HepG2 (cell line): ENCODE measurements around the gene CLDN9. TPM values are rescaled to one million over a fixed set of nuclear protein-coding genes. Genes with fewer than 3 reads are reported as not detected.
A peak's percentile ranks its signal among the peaks of the same experiment; 100 is the strongest.

ENCODE experiments used
- GFI1 ChIP-seq: sonication (generic); formaldehyde crosslinking; IDR thresholded peaks from 2 replicates; pipeline ENCODE4 v1.5.0; 2020; ENCODE audit warnings: missing genetic modification reagents, mild to moderate bottlenecking, borderline replicate concordance
- HDAC6 ChIP-seq: fragments of 200-600 bp; sonication (generic); IDR thresholded peaks from 2 replicates; pipeline ENCODE4 v1.7.0; 2017; ENCODE audit warnings: mild to moderate bottlenecking, antibody characterized with exemption, low read length, low read depth
- HOXA7 ChIP-seq: sonication (generic); formaldehyde crosslinking; IDR thresholded peaks from 2 replicates; pipeline ENCODE4 v1.8.1; 2022; ENCODE audit warnings: mild to moderate bottlenecking, missing genetic modification reagents, moderate library complexity
- KDM4B ChIP-seq: sonication (generic); formaldehyde crosslinking; IDR thresholded peaks from 2 replicates; pipeline ENCODE4 v1.4.0; 2020; ENCODE audit warnings: missing genetic modification reagents
- MLLT10 ChIP-seq: sonication (generic); formaldehyde crosslinking; IDR thresholded peaks from 2 replicates; pipeline ENCODE4 v1.4.0; 2020; ENCODE audit warnings: missing genetic modification reagents
- NRL ChIP-seq: sonication (generic); formaldehyde crosslinking; IDR thresholded peaks from 2 replicates; pipeline ENCODE4 v1.5.0; 2020; ENCODE audit warnings: missing genetic modification reagents, mild to moderate bottlenecking, moderate library complexity, borderline replicate concordance
- PCBP2 ChIP-seq: fragments of 200-400 bp; formaldehyde crosslinking; optimal IDR thresholded peaks from 2 replicates; pipeline ENCODE3; 2018; ENCODE audit warnings: low read length, low read depth; ENCODE audit not compliant: poor library complexity, severe bottlenecking
- POGZ ChIP-seq: sonication (generic); formaldehyde crosslinking; IDR thresholded peaks from 2 replicates; pipeline ENCODE4 v1.4.0; 2020; ENCODE audit warnings: mild to moderate bottlenecking, missing genetic modification reagents
- RFX3 ChIP-seq: IDR thresholded peaks from 2 replicates; pipeline ENCODE4 v1.6.1; 2016; ENCODE audit warnings: missing biosample characterization, missing genetic modification reagents
- SOX5 ChIP-seq: IDR thresholded peaks from 2 replicates; pipeline ENCODE4 v1.6.1; 2016; ENCODE audit warnings: borderline replicate concordance
- TEAD3 ChIP-seq: optimal IDR thresholded peaks from 2 replicates; pipeline ENCODE3; 2016; ENCODE audit warnings: borderline replicate concordance
- TGIF2 ChIP-seq: IDR thresholded peaks from 2 replicates; pipeline ENCODE4 v1.6.1; 2016; ENCODE audit warnings: control low read depth, missing compliant biosample characterization
- TOPORS ChIP-seq: sonication (generic); formaldehyde crosslinking; IDR thresholded peaks from 2 replicates; pipeline ENCODE4 v1.8.0; 2023; ENCODE audit warnings: mild to moderate bottlenecking, missing genetic modification reagents
- ZKSCAN8 ChIP-seq: IDR thresholded peaks from 2 replicates; pipeline ENCODE4 v1.6.1; 2016; ENCODE audit warnings: borderline replicate concordance, missing genetic modification reagents, missing compliant biosample characterization
- ZNF33B ChIP-seq: sonication (generic); formaldehyde crosslinking; IDR thresholded peaks from 2 replicates; pipeline ENCODE4 v1.5.1; 2020; ENCODE audit warnings: mild to moderate bottlenecking, missing genetic modification reagents
- ZNF383 ChIP-seq: sonication (generic); formaldehyde crosslinking; IDR thresholded peaks from 2 replicates; pipeline ENCODE4 v1.4.0; 2020; ENCODE audit warnings: missing genetic modification reagents, mild to moderate bottlenecking, borderline replicate concordance
- ZNF556 ChIP-seq: sonication (generic); formaldehyde crosslinking; IDR thresholded peaks from 2 replicates; pipeline ENCODE4 v1.4.0; 2020; ENCODE audit warnings: mild to moderate bottlenecking, missing genetic modification reagents, borderline replicate concordance
- ZNF652 ChIP-seq: IDR thresholded peaks from 2 replicates; pipeline ENCODE4 v1.6.1; 2016; ENCODE audit warnings: low read depth, borderline replicate concordance
- polyA plus RNA-seq, 8 experiments: library from polyadenylated mRNA; depleted of rRNA in 3 of 8; stranded (reverse) in 7 of 8; unstranded in 1 of 8; fragments of >200 nt; fragmentation: Illumina TruSeq in 4 of 8; extraction: Trizol in 4 of 8; gene quantifications; 2 replicates each; pipeline versions ENCODE4 v1.2.1 to v1.2.3, GENCODE V29; 2011 to 2016; ENCODE audit warnings: low read depth in 4 of 8, missing spikeins in 1 of 8, mixed read lengths in 1 of 8; ENCODE audit not compliant: insufficient read depth in 1 of 8
- total RNA-seq, 5 experiments: library from RNA; depleted of rRNA; stranded (reverse); fragments of >200 nt; fragmentation: Illumina TruSeq; extraction: Trizol; gene quantifications; 2 replicates each; pipeline ENCODE4 v1.2.3, GENCODE V29; 2016; ENCODE audit warnings: low read depth in 1 of 5
- TF ChIP-seq, protein P1 (sequence below): sonication (generic); formaldehyde crosslinking; IDR thresholded peaks from 2 replicates; pipeline ENCODE4 v1.4.0; 2020; ENCODE audit warnings: missing genetic modification reagents
- TF ChIP-seq, protein P2 (sequence below): IDR thresholded peaks from 2 replicates; pipeline ENCODE4 v1.6.1; 2016; ENCODE audit warnings: mild to moderate bottlenecking
- TF ChIP-seq, protein P3 (sequence below): sonication (generic); formaldehyde crosslinking; IDR thresholded peaks from 2 replicates; pipeline ENCODE4 v1.8.1; 2023; ENCODE audit warnings: missing genetic modification reagents, inconsistent platforms, borderline replicate concordance
- TF ChIP-seq, protein P4 (sequence below): sonication (generic); formaldehyde crosslinking; IDR thresholded peaks from 2 replicates; pipeline ENCODE4 v1.5.0; 2020; ENCODE audit warnings: mild to moderate bottlenecking, missing genetic modification reagents

Gene CLDN9
- total and polyA plus RNA-seq, 2 of the 13 experiments (the other 11 are each of a cell fraction or from before 2014, with no cell fraction given), result 0.15 to 0.26 TPM

DNA sequence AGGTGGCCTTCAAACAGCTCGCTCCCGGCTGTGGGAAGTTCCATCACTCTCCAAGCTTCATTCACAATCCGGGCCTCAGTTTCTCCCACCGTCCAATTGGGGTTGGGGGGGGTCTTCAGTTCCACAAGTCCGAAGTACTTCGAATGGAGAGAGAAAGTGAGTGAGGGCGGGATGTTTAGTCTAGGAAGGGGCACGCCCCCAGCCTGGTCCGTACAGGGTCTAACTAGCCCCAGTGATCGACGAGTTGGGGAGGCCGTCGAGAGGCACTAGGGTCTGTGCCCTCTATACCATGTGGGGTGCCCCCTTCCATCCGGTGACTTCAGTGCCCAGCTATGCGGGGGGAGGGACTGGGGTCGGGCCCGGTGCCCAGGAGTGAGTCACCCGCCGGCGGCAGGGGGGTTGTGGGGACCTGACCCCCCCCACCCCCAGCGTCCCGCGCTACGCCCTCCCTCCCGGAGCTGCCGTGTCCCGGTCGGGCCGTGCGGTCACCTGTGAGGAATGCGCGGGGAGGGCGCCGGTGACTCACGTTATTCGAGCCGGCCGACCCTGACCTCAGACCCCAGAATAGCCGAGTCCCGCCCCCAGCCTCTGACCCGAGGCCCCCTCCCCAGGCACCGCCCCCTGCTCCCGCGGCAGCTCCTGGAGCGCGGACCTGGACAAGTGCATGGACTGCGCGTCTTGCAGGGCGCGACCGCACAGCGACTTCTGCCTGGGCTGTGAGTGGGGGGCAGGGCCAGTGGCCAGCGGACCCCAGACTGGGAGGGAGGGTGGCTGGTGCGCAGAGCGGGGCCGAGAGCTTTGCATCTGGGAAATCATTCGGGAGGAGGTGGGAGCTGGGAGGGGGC, 8.1 kb downstream of the CLDN9 start (continued):
- TF ChIP-seq, protein P1, sequence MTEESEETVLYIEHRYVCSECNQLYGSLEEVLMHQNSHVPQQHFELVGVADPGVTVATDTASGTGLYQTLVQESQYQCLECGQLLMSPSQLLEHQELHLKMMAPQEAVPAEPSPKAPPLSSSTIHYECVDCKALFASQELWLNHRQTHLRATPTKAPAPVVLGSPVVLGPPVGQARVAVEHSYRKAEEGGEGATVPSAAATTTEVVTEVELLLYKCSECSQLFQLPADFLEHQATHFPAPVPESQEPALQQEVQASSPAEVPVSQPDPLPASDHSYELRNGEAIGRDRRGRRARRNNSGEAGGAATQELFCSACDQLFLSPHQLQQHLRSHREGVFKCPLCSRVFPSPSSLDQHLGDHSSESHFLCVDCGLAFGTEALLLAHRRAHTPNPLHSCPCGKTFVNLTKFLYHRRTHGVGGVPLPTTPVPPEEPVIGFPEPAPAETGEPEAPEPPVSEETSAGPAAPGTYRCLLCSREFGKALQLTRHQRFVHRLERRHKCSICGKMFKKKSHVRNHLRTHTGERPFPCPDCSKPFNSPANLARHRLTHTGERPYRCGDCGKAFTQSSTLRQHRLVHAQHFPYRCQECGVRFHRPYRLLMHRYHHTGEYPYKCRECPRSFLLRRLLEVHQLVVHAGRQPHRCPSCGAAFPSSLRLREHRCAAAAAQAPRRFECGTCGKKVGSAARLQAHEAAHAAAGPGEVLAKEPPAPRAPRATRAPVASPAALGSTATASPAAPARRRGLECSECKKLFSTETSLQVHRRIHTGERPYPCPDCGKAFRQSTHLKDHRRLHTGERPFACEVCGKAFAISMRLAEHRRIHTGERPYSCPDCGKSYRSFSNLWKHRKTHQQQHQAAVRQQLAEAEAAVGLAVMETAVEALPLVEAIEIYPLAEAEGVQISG (CRISPR knock-in tag), result peak; percentile 75
- TF ChIP-seq, protein P2, sequence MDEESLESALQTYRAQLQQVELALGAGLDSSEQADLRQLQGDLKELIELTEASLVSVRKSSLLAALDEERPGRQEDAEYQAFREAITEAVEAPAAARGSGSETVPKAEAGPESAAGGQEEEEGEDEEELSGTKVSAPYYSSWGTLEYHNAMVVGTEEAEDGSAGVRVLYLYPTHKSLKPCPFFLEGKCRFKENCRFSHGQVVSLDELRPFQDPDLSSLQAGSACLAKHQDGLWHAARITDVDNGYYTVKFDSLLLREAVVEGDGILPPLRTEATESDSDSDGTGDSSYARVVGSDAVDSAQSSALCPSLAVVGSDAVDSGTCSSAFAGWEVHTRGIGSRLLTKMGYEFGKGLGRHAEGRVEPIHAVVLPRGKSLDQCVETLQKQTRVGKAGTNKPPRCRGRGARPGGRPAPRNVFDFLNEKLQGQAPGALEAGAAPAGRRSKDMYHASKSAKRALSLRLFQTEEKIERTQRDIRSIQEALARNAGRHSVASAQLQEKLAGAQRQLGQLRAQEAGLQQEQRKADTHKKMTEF (CRISPR knock-in tag), result peak; percentile 92
- TF ChIP-seq NRL (CRISPR knock-in tag), result no peak
- TF ChIP-seq HOXA7 (CRISPR knock-in tag), result no peak
- TF ChIP-seq MLLT10 (CRISPR knock-in tag), result no peak
- TF ChIP-seq PCBP2, result no peak
- TF ChIP-seq ZNF33B (CRISPR knock-in tag), result no peak
- no peak; the same call in 1 of the 2 replicates for TF ChIP-seq TGIF2 (CRISPR knock-in tag)
- TF ChIP-seq HDAC6, result no peak
- TF ChIP-seq KDM4B (CRISPR knock-in tag), result no peak; the same call in 1 of the 2 replicates
- TF ChIP-seq ZNF383 (CRISPR knock-in tag), result no peak
- no peak for TF ChIP-seq RFX3 (CRISPR knock-in tag)
- peak; percentile 59; the same call in 1 of the 2 replicates for TF ChIP-seq POGZ (CRISPR knock-in tag)
- 0 out of 2 replicates have a peak, but pooled peaks have one; percentile 23 for TF ChIP-seq TOPORS
- no peak for TF ChIP-seq ZNF652 (CRISPR knock-in tag)
- TF ChIP-seq GFI1 (CRISPR knock-in tag), result peak; percentile 40; the same call in 1 of the 2 replicates
- TF ChIP-seq ZNF556, result peak; percentile 77; the same call in 1 of the 2 replicates
- no peak for TF ChIP-seq ZKSCAN8 (CRISPR knock-in tag)
- peak; percentile 14; the same call in 1 of the 2 replicates for TF ChIP-seq SOX5 (CRISPR knock-in tag)
- TF ChIP-seq, protein P3, sequence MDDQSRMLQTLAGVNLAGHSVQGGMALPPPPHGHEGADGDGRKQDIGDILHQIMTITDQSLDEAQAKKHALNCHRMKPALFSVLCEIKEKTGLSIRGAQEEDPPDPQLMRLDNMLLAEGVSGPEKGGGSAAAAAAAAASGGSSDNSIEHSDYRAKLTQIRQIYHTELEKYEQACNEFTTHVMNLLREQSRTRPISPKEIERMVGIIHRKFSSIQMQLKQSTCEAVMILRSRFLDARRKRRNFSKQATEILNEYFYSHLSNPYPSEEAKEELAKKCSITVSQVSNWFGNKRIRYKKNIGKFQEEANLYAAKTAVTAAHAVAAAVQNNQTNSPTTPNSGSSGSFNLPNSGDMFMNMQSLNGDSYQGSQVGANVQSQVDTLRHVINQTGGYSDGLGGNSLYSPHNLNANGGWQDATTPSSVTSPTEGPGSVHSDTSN (CRISPR knock-in tag), result no peak
- TF ChIP-seq, protein P4, sequence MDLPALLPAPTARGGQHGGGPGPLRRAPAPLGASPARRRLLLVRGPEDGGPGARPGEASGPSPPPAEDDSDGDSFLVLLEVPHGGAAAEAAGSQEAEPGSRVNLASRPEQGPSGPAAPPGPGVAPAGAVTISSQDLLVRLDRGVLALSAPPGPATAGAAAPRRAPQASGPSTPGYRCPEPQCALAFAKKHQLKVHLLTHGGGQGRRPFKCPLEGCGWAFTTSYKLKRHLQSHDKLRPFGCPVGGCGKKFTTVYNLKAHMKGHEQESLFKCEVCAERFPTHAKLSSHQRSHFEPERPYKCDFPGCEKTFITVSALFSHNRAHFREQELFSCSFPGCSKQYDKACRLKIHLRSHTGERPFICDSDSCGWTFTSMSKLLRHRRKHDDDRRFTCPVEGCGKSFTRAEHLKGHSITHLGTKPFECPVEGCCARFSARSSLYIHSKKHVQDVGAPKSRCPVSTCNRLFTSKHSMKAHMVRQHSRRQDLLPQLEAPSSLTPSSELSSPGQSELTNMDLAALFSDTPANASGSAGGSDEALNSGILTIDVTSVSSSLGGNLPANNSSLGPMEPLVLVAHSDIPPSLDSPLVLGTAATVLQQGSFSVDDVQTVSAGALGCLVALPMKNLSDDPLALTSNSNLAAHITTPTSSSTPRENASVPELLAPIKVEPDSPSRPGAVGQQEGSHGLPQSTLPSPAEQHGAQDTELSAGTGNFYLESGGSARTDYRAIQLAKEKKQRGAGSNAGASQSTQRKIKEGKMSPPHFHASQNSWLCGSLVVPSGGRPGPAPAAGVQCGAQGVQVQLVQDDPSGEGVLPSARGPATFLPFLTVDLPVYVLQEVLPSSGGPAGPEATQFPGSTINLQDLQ (CRISPR knock-in tag), result no peak
- TF ChIP-seq TEAD3, result peak; percentile 97
